Ectodermal cell (in vitro differentiated cells): Measurements from ENCODE around the gene GAST.
A peak's percentile ranks its signal among the peaks of the same experiment; 100 is the strongest.
"Not testable (repeated sequence)": the region's sequence is repeated elsewhere in the genome, so short reads cannot be mapped to it uniquely, and the experiment has no call there.

Experiments used
- H3K27ac ChIP-seq: 2 replicates; pipeline ENCODE4 v1.7.0; 2013; ENCODE audit warnings: mild to moderate bottlenecking, low read depth, low read length; ENCODE audit not compliant: insufficient read depth, poor library complexity, severe bottlenecking
- H3K27me3 ChIP-seq: 2 replicates; pipeline ENCODE4 v1.7.0; 2013; ENCODE audit warnings: mild to moderate bottlenecking, low read length; ENCODE audit not compliant: insufficient read depth, control insufficient read depth, poor library complexity, severe bottlenecking
- H3K36me3 ChIP-seq: one replicate; pipeline ENCODE4 v1.7.0; 2013; ENCODE audit warnings: low read length; ENCODE audit not compliant: control insufficient read depth, insufficient read depth
- H3K4me1 ChIP-seq: one replicate; pipeline ENCODE4 v1.7.0; 2013; ENCODE audit warnings: low read length; ENCODE audit not compliant: control insufficient read depth, insufficient read depth
- H3K4me3 ChIP-seq: 2 replicates; pipeline ENCODE4 v1.7.0; 2013; ENCODE audit warnings: low read depth, low read length, control low read depth; ENCODE audit not compliant: insufficient read depth
- H3K9me3 ChIP-seq: 2 replicates; pipeline ENCODE4 v1.7.0; 2013; ENCODE audit warnings: mild to moderate bottlenecking, low read length, moderate library complexity; ENCODE audit not compliant: control insufficient read depth
- WGBS, 2 experiments: methylation state at CpG; one replicate each; pipeline ENCODE4 v1.1.7; 2013; ENCODE audit warnings: missing lambda C conversion rate in 2 of 2; 5-methylcytosine and 5-hydroxymethylcytosine counted together

The GAST gene

DNA sequence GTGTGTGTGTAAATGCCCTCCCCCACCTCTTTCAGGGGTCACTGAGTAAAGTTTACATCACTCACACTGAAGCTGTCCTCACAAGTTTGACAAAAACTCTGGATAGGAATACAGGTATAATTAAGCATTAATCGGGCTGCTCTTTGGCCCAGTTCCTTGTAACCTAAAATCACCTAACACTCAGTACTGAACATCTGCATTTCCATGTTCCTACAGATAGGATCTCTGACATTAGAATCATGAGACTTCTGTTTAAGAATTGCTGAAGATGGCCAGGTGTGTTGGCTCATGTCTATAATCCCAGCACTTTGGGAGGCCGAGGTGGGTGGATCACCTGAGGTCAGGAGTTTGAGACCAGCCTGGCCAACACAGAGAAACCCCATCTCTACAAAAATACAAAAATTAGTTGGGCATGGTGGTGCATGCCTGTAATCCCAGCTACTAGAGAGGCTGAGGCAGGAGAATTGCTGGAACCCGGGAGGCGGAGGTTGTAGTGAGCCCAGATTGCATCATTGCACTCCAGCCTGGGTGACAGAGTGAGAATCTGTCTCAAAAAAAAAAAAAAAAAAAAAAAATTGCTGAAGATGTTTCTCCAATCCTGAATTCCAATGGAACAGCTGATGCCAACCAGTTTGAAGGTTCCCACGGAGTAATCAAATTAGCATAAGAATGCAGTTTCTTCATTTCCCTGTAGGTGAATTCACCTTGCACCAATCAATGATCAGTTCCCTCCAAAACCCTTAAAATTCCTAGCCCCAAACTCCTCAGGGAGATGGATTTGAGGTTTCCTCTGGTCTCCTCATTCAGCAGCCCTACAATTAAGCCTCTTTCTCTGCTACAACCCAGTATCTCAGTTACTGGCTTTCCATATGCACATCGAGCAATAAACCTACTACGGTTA, 36.7 kb upstream of the GAST start:
- not testable (repeated sequence) for H3K27ac ChIP-seq, H3K36me3 ChIP-seq, H3K27me3 ChIP-seq, H3K4me3 ChIP-seq, H3K4me1 ChIP-seq, H3K9me3 ChIP-seq
- 76 to 84% methylated on average over 7 of the region's 7 CpGs for WGBS, 2 experiments

DNA sequence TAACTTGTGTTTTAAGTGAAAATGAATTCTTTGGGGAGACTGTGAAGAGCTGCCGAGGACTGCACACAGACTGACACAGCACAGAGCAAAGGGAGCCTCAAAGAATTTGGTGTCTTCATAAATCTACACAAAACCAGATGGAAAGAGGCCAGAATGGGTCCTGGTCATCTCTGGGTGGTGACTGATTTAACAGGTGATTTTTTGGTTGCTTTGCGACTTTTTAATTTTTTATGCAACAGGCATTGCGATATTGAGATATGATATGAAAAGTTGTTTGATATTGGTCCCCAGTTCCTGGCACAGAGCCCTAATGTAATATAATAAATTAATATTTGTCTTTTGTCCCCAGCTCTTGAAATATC, 36.1 kb upstream of the GAST start:
- Histone ChIP-seq H3K9me3 (no peaks in the 10 kb centered on the region), H3K4me1 (peaks cover 7% of the 10 kb centered on the region), H3K27me3 (no peaks in the 10 kb centered on the region), H3K4me3 (no peak overlapping the region), H3K36me3 (no peaks in the 10 kb centered on the region), H3K27ac (no peak overlapping the region)
- WGBS, 2 experiments: 92 to 95% methylated on average over 3 of the region's 3 CpGs

DNA sequence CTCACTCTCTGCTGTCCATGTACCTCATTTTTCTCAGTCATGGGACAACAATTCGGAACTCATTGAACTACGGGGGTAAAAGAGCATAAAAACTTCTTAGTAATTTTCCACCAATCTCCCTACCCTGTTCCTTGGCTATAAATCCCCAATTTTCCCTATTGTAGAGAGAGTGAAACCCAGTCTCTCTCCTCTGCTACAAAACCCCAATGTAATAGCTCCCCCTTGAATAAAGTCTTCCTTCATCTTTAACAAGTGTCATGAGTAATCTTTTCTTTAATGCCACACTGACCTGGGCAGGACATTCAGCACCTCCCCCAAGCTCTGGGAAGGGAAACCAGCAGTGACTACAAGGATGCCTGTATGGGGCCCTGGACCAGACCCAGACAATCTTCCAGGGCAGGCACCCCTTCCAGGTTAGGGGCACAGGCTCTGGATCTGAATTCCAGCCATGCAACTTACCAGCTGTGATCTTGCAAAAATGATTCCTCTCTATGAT, 33.7 kb upstream of the GAST start:
- Histone ChIP-seq H3K4me3 (no peak overlapping the region), H3K27ac (no peak overlapping the region)
- WGBS, 2 experiments: 88 to 90% methylated on average over 2 of the region's 2 CpGs

DNA sequence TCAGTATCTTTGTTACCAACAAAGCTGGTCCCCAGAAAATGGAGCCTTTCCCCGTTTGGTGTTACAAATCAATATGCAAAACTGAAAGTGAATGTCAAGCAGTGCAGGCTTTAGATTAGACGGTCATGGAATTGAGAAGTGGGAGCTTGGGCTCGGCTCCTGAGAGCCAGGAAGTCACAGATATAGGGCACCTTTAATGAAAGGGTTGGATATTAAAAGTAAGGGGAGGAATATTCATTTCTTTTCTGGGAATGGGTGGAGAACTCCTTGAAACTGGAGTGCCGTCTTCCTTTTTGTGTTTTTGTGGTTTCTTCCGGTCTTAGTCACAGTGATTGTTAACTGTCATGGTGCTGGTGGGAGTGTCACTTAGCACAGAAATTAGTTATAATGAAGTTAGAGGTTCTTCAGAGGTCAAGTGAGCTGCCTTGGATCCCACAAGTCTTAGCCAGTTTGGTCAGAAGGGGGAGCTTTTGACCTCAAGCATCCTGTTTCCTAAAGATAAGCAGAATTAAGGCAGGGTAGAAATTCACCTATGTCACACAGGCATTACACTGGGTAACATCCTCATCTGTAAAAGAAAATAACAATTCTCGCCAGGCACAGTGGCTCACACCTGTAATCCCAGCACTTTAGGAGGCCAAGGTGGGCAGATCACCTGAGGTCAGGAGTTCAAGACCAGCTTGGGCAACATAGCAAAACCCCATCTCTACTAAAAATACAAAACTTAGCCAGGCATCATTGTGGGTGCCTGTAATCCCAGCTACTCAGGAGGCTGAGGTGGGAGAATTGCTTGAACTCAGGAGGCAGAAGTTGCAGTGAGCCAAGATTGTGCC, 33.0 kb upstream of the GAST start:
- peaks cover 7% of the 10 kb centered on the region for H3K4me1 ChIP-seq
- no peaks in the 10 kb centered on the region for H3K9me3 ChIP-seq
- 85 to 87% methylated on average over 6 of the region's 6 CpGs for WGBS, 2 experiments
- H3K4me3 ChIP-seq: no peak overlapping the region
- no peaks in the 10 kb centered on the region for H3K27me3 ChIP-seq
- H3K27ac ChIP-seq: no peak overlapping the region
- H3K36me3 ChIP-seq: no peaks in the 10 kb centered on the region

More for the DNA sequence above, 33.7 kb upstream of the GAST start:
- no peaks in the 10 kb centered on the region for H3K36me3 ChIP-seq
- H3K9me3 ChIP-seq: no peaks in the 10 kb centered on the region
- no peaks in the 10 kb centered on the region for H3K27me3 ChIP-seq
- H3K4me1 ChIP-seq: peaks cover 7% of the 10 kb centered on the region

DNA sequence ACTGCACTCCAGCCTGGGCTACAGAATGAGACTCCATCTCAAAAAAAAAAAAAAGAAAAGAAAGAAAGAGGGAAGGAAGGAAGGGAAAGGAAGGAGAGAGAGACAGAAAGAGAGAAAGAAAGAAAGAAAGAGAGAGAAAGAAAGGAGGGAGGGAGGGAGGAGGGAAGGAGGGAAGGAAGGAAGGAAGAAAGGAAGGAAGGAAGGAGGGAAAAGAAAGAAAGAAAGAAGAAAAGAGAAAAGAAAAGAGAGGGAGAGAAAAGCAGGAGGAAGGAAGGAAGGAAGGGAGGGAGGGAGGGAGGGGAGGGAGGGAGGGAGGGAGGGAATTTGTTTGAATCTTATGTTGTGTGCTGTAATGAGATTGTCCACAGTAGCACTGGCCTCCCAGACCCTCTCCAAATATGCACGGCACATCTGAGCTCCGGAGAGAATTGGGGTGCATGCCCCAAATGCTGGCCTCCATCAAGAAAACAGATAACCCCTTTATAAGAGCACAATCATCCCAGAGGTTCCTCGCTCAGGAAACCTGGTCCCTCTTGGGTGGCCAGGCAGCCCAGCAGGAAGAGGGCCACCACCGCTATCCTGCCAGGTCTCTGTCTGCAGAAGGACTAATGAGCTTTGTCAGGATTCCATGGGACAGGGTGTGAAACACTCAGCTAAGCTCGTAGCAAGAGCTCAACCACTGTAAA, 32.2 kb upstream of the GAST start:
- peak overlapping the region; percentile 40 for H3K27ac ChIP-seq
- peaks cover 7% of the 10 kb centered on the region for H3K4me1 ChIP-seq
- H3K27me3 ChIP-seq: no peaks in the 10 kb centered on the region
- WGBS, 2 experiments: 64 to 71% methylated on average over 5 of the region's 5 CpGs
- H3K36me3 ChIP-seq: no peaks in the 10 kb centered on the region
- no peaks in the 10 kb centered on the region for H3K9me3 ChIP-seq
- no peak overlapping the region for H3K4me3 ChIP-seq

DNA sequence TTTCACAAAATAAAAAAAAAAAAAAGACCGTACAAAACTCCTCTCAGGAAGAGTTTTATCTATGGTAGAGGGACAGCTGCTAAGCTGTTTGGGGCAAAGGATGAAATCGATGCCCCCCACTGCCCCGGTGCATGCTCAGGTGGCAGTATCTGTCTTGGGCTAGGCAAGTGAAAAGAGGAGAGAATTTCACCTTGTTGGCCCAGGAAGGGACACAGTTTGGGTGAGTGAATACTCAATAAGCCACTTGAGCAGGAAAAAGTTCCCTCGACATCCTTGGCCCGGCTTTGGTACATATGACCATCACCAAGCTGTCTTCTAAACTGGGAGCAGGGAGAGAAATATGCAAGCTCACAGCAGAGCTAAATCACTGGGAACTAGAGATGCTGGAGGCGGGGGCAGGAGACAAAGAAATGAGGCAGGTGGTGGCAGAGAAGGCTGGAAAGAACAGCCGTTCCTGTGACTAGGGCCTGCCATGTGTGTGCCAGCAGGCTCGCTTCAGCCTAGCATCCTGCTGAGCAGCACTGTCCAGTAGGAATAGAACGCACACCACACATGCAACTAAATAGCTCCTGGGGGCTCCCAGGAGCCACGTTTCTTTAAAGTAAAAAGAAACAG, 31.6 kb upstream of the GAST start:
- WGBS, 2 experiments: 77 to 80% methylated on average over 8 to 9 of the region's 10 CpGs
- peak overlapping the region; percentile 40 for H3K27ac ChIP-seq
- no peaks in the 10 kb centered on the region for H3K9me3 ChIP-seq
- no peaks in the 10 kb centered on the region for H3K36me3 ChIP-seq
- no peak overlapping the region for H3K4me3 ChIP-seq
- H3K27me3 ChIP-seq: no peaks in the 10 kb centered on the region
- peaks cover 7% of the 10 kb centered on the region for H3K4me1 ChIP-seq

DNA sequence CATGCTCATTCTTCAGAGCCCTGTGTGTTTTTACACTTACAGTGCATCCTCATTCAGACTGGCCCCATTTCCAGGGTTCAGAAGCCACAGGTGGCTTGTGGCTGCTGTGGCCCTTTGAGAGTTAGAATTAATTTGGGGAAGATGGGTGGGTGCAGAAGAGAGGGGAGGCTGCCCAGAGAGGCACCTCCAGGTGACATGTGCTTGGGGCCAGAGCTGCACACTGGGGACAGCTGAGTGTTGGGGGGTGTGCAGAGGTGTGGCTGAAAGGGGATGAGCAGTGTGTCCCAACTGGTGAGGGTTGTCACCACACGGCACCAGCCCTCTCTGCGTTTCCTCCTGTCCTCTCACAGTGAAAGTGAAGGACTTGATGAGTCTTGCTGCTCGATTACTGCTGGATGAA, 30.4 kb upstream of the GAST start:
- H3K36me3 ChIP-seq: no peaks in the 10 kb centered on the region

DNA sequence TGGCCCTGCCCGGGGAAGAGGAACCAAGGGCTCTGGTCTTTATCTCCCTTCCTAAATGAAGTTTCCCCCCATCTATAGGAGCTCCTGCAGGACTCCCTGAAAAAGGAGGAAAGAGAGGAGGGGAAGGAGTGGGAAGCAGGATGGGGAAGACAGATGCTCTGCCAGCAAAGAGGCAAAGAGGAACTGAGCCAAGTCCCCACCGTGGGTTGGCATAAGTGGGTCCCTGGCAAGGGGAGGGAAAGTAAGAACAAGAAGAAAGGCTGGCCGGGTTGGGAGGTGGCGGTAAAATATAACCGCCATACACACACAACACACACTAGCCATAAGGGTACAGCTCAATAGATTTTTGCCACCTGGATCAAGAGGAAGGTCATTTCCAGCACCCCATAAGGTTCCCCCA, 29.5 kb upstream of the GAST start:
- 93 to 94% methylated on average over 5 of the region's 5 CpGs for WGBS, 2 experiments

More for the DNA sequence above, 30.4 kb upstream of the GAST start:
- Histone ChIP-seq H3K27ac (no peak overlapping the region), H3K9me3 (no peaks in the 10 kb centered on the region), H3K27me3 (no peaks in the 10 kb centered on the region), H3K4me3 (no peak overlapping the region), H3K4me1 (peaks cover 7% of the 10 kb centered on the region)
- 87 to 92% methylated on average over 3 of the region's 3 CpGs for WGBS, 2 experiments

DNA sequence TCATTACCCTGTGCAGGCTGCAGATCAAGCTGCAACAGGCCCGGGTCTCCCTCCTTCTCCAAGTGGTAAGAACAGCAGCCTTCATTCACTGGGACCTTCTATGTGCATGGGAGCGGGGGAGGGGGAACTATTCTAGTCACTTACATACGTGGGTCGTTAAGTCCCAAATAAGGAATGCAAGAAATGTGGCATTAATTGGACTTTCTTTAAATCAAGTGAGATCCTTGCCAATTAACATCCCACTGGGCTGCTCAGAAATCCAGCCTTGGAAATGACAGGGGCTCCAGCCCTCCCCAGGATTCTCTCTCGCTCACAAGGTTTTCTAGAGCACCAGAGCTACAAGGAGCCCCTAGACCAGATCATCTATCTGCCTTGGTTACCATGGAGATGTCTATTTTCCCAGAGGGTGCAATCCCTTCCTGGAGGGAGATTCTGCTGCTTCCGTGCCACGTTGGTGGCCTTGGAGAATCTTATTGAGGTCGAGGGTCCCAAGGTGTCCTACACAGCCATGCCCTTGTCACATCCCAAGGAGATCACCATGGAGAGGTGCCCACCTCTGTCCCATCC, 28.6 kb upstream of the GAST start:
- Histone ChIP-seq H3K4me1 (peaks cover 7% of the 10 kb centered on the region), H3K27ac (no peak overlapping the region), H3K4me3 (no peak overlapping the region), H3K9me3 (no peaks in the 10 kb centered on the region), H3K36me3 (no peaks in the 10 kb centered on the region), H3K27me3 (no peaks in the 10 kb centered on the region)
- 74 to 76% methylated on average over 8 of the region's 8 CpGs for WGBS, 2 experiments

More for the DNA sequence above, 29.5 kb upstream of the GAST start:
- no peaks in the 10 kb centered on the region for H3K9me3 ChIP-seq
- no peak overlapping the region for H3K4me3 ChIP-seq
- H3K4me1 ChIP-seq: peaks cover 7% of the 10 kb centered on the region
- no peaks in the 10 kb centered on the region for H3K27me3 ChIP-seq
- H3K36me3 ChIP-seq: no peaks in the 10 kb centered on the region
- H3K27ac ChIP-seq: no peak overlapping the region
